Measurements from ENCODE around the gene GALNT18. TPM values are rescaled to one million over a fixed set of nuclear protein-coding genes. Genes with fewer than 3 reads are reported as not detected.
A peak's percentile ranks its signal among the peaks of the same experiment; 100 is the strongest.

The GALNT18 gene
- total and polyA plus RNA-seq, 2 experiments from 2014 or later = 4.3 to 10.8 TPM

DNA sequence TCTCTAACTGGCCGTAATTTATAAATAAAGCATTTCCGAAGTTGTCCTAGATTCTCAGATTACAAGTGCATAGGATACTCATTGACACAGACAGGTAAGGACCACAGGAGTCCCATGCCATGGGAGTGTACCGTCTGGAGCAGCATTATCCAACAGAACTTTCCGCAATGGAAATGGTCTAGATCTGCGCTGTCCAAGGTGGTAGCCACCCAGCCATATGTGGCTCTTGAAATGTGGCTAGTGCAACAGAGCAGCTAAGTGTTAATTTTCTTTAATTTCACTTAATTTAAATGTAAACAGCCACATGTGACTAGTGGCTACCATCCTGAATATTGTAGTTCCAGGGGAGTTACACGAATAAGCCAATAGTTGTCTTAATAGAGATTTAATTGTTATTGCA lies 71.3 kb downstream of the GALNT18 start:
- H3K9me3 Mint-ChIP-seq = no peaks in the 10 kb centered on the region
- no peaks in the 10 kb centered on the region for H3K79me2 ChIP-seq (replicated peaks; ENCODE audit: insufficient read depth)
- no peak for ATAC-seq

GRCh38 chr11:11545285-11546275 lies 76.2 kb downstream of the GALNT18 start:
- Histone ChIP-seq H3K36me3 (ENCODE audit: insufficient read depth) (no peaks in the 10 kb centered on the region), H4K20me1 (replicated peaks; ENCODE audit: insufficient read depth) (no peaks in the 10 kb centered on the region), H3K4me1 (ENCODE audit: insufficient read depth) (peaks cover 9% of the 10 kb centered on the region), H3K27me3 (ENCODE audit: insufficient read depth) (no peaks in the 10 kb centered on the region), H3K79me2 (replicated peaks; ENCODE audit: insufficient read depth) (no peaks in the 10 kb centered on the region), H3F3A (replicated peaks; ENCODE audit: low read depth) (no peaks in the 10 kb centered on the region), H2AFZ (no peak overlapping the region), H3K27ac (ENCODE audit: low read depth) (no peak overlapping the region), H3K4me3 (no peak overlapping the region), H3K4me2 (peak overlapping the region; percentile 65), H3K9me2 (ENCODE audit: insufficient read depth) (peaks cover 16% of the 10 kb centered on the region; the same call in 1 of the 2 replicates)
- peak; percentile 24 for DNase-seq (ENCODE audit: low spot score)
- H3K27me3 Mint-ChIP-seq (ENCODE audit: insufficient read depth, low read depth, poor library complexity) = peaks cover 7% of the 10 kb centered on the region
- peaks cover 18% of the 10 kb centered on the region for H3K4me1 Mint-ChIP-seq
- no peak overlapping the region for H3K4me3 Mint-ChIP-seq
- no peak overlapping the region for H3K27ac Mint-ChIP-seq
- H3K36me3 Mint-ChIP-seq (ENCODE audit: low read depth) = no peaks in the 10 kb centered on the region; the same call in 2 of the 3 replicates
- TF ChIP-seq, protein P1, sequence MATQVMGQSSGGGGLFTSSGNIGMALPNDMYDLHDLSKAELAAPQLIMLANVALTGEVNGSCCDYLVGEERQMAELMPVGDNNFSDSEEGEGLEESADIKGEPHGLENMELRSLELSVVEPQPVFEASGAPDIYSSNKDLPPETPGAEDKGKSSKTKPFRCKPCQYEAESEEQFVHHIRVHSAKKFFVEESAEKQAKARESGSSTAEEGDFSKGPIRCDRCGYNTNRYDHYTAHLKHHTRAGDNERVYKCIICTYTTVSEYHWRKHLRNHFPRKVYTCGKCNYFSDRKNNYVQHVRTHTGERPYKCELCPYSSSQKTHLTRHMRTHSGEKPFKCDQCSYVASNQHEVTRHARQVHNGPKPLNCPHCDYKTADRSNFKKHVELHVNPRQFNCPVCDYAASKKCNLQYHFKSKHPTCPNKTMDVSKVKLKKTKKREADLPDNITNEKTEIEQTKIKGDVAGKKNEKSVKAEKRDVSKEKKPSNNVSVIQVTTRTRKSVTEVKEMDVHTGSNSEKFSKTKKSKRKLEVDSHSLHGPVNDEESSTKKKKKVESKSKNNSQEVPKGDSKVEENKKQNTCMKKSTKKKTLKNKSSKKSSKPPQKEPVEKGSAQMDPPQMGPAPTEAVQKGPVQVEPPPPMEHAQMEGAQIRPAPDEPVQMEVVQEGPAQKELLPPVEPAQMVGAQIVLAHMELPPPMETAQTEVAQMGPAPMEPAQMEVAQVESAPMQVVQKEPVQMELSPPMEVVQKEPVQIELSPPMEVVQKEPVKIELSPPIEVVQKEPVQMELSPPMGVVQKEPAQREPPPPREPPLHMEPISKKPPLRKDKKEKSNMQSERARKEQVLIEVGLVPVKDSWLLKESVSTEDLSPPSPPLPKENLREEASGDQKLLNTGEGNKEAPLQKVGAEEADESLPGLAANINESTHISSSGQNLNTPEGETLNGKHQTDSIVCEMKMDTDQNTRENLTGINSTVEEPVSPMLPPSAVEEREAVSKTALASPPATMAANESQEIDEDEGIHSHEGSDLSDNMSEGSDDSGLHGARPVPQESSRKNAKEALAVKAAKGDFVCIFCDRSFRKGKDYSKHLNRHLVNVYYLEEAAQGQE (IDR thresholded peaks at IDR 0.05; ENCODE audit: unreplicated experiment) = no peak
- peak; percentile 44; the same call in 1 of the 2 replicates for TF ChIP-seq ZNF462 (CRISPR knock-in tag; IDR thresholded peaks at IDR 0.05)
- ATAC-seq = peak; percentile 83
- H3K9me3 Mint-ChIP-seq = no peaks in the 10 kb centered on the region

More for the DNA sequence above, 71.3 kb downstream of the GALNT18 start:
- Histone ChIP-seq H3K4me1 (ENCODE audit: insufficient read depth) (peaks cover 7% of the 10 kb centered on the region), H3F3A (replicated peaks; ENCODE audit: low read depth) (no peaks in the 10 kb centered on the region), H3K4me2 (no peak overlapping the region), H3K27ac (ENCODE audit: low read depth) (no peak overlapping the region), H3K36me3 (ENCODE audit: insufficient read depth) (no peaks in the 10 kb centered on the region), H3K27me3 (ENCODE audit: insufficient read depth) (no peaks in the 10 kb centered on the region), H3K4me3 (no peak overlapping the region), H2AFZ (no peak overlapping the region), H3K9me2 (ENCODE audit: insufficient read depth) (peaks cover 10% of the 10 kb centered on the region; the same call in 1 of the 2 replicates), H4K20me1 (replicated peaks; ENCODE audit: insufficient read depth) (no peaks in the 10 kb centered on the region)
- peaks cover 9% of the 10 kb centered on the region for H3K4me1 Mint-ChIP-seq
- H3K36me3 Mint-ChIP-seq (ENCODE audit: low read depth) = no peaks in the 10 kb centered on the region; the same call in 2 of the 3 replicates
- peaks cover 5% of the 10 kb centered on the region for H3K27me3 Mint-ChIP-seq (ENCODE audit: insufficient read depth, low read depth, poor library complexity)
- no peak overlapping the region for H3K27ac Mint-ChIP-seq
- no peak overlapping the region for H3K4me3 Mint-ChIP-seq
- TF ChIP-seq EZH2phosphoT487 (IDR thresholded peaks at IDR 0.05; ENCODE audit: unreplicated experiment) = no peak
- TF ChIP-seq, protein P1 (IDR thresholded peaks at IDR 0.05; ENCODE audit: unreplicated experiment) = peak; percentile 65
- DNase-seq (ENCODE audit: low spot score) = no peak
